Heart left ventricle (tissue), 13 donors: ENCODE measurements around the gene RUNX1.

Experiments used
- POLR2A ChIP-seq, 2 donors: fragments of 450-650 bp; IDR thresholded peaks; one replicate each; pipeline ENCODE4 v1.6.1; 2017; ENCODE audit warnings: antibody characterized with exemption in 2 of 2, mild to moderate bottlenecking in 2 of 2, moderate library complexity in 2 of 2
- TF ChIP-seq, protein P1 (sequence below), 12 donors: fragments of 200-600 bp; sonication (generic) in 4 of 12; IDR thresholded peaks; one replicate each; pipeline versions ENCODE4 v1.5.0 to v1.8.0; 2018 to 2022; ENCODE audit warnings: antibody characterized with exemption in 12 of 12, mild to moderate bottlenecking in 5 of 12
- donor health status: ischemic (EF 13 %, LVEDD 7.1; RV severe dilation, severe dysfunction).
- donor health status: DM: no; HTN: yes; CAD: no.
- donor health status: DM: no; HTN: no; CAD: no.
- donor health status: ischemic (EF 25% LVEDD 6.9; RV normal size, moderate dysfunction).
- donor health status: ischemic (EF 25% LVEDD 5.7; RV mildly dilated, moderate dysfunction).
- donor health status: ischemic (EF 35%, LVEDD 5.7; RV mildly dilated, moderate dysfunction).
- donor health status: nonischemic (EF 11% LVEDD 7.7; RV severe dilation, severe dysfunction).
- donor health status: DM: yes; HTN: yes; CAD: no.
- donor health status: PGD.
- donor health status: ischemic (EF 29% LVEDD 5.4; RV normal size, mild dysfunction).
- donor health status: nonischemic (EF 23%, LVEDD 6.1; RV moderate dilation, normal function).

DNA sequence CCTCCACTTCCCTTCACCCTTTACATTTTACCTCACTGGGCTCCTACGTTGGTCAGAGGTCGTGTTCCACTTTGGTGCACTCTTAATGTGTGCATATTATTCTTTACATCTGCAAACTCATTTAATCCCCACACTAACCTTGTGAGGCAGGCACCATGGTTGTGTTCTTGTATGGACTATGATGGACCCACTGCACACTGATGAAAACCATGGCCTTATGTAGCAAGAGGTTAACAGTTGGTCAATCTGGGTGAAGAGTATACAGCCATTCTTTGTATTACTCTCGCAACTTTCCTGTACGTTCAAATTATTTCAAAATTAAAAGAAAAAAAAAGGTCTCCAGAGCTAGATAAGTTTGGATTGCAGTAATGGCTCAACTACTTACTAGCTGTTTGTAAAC, 78.5 kb downstream of the RUNX1 start:
- TF ChIP-seq, protein P1, sequence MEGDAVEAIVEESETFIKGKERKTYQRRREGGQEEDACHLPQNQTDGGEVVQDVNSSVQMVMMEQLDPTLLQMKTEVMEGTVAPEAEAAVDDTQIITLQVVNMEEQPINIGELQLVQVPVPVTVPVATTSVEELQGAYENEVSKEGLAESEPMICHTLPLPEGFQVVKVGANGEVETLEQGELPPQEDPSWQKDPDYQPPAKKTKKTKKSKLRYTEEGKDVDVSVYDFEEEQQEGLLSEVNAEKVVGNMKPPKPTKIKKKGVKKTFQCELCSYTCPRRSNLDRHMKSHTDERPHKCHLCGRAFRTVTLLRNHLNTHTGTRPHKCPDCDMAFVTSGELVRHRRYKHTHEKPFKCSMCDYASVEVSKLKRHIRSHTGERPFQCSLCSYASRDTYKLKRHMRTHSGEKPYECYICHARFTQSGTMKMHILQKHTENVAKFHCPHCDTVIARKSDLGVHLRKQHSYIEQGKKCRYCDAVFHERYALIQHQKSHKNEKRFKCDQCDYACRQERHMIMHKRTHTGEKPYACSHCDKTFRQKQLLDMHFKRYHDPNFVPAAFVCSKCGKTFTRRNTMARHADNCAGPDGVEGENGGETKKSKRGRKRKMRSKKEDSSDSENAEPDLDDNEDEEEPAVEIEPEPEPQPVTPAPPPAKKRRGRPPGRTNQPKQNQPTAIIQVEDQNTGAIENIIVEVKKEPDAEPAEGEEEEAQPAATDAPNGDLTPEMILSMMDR (IDR thresholded peaks at IDR 0.05): no peak
- TF ChIP-seq POLR2A (IDR thresholded peaks at IDR 0.05): no peak
